HG02870 (cell line): Measurements from ENCODE around the gene TRIL.

Source experiments
- ATAC-seq: cut with Tn5 transposase; IDR thresholded peaks from one replicate; pipeline ENCODE4 v1.9.1; 2021; ENCODE audit warnings: mild to moderate bottlenecking, moderate library complexity; ENCODE audit not compliant: unreplicated experiment

Gene TRIL

GRCh38 chr7:28958235-28958979 lies at the start of gene TRIL:
TRIL (minus strand) TSS chr7:28958330; CDS start chr7:28958046, 284 bp downstream.
- ATAC-seq = no peak

GRCh38 chr7:29007127-29007526 lies 49.0 kb upstream of the TRIL start:
- ATAC-seq = no peak

- no peak for ATAC-seq
Observed at GRCh38 chr7:29005829-29006228, 47.7 kb upstream of the TRIL start.

DNA sequence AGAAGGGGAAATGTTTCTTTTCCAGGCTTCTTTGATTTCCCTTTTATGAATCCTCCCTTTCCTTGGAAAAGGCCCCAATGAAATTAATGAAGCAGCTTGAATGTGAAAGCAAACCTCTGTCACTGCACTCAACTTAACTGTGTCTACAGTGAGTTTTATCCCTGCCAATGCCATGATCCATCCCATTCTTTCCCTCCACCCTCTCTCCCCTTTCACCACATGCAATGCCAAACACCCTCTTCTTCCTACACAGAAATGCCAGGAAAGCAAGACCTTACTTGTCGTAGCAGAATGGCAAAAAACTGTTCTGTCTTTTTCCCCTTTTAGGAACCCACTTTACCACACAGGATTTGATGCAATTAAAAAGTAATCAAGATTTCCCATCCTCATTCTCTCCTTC lies 47.3 kb upstream of the TRIL start:
- ATAC-seq = no peak

- no peak for ATAC-seq
Observed at GRCh38 chr7:29003703-29004102, 45.6 kb upstream of the TRIL start.

DNA sequence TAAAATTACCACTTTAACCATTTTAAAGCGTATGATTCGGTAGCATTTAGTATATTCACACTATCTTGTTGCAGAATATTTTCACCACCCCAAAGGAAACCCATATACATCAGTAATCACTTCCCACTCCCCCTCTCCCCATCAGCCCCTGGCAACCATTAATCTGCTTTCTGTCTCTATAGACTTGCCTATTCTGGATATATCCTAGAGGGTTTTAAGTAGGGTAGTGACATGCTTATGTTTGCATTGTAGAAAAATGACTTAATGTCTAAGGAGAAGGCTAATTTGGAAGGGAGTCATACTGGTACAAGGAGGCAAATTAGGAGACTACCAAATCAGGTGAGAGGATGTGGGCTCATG lies 42.6 kb upstream of the TRIL start:
- ATAC-seq = no peak

- no peak for ATAC-seq
Observed at GRCh38 chr7:28999895-29000716, 42.0 kb upstream of the TRIL start.

DNA sequence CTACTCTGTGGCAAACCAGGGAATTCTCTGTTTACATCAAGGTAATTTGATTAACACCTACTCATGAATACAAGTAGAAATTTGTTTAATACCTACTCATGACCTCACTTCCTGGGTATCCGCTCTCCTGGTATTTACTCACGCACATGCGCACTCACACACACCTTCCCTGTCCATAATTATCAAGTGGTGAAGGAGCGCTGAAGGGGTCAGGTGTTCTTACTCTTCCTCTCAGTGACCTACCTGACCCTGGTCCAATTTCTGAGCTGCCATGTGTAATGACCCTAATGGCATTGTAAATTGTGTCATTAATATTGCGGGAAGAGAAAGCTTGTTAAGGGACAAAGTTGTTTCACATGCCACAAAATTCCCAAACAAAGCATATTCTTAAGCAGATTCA lies 41.3 kb upstream of the TRIL start:
- ATAC-seq = no peak

DNA sequence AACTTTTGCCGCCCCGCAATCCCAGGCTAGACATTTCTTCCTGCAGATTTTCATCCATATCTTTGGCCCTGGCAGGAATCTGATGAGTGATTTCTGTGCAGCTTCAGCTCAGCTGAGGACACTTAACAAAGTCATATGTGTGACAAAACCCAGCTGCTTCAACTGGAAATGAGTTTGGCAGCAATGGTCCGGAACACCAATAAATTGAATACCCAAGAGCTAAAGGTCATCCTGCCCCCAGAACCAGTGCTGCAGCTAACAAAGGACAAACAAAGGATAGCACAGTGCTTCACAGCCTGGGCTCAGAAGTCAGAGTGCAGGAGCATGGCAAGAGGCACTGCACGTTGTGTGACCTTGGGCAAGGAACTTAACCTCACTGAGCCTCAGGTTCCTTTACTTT lies 40.0 kb upstream of the TRIL start:
- ATAC-seq = no peak

DNA sequence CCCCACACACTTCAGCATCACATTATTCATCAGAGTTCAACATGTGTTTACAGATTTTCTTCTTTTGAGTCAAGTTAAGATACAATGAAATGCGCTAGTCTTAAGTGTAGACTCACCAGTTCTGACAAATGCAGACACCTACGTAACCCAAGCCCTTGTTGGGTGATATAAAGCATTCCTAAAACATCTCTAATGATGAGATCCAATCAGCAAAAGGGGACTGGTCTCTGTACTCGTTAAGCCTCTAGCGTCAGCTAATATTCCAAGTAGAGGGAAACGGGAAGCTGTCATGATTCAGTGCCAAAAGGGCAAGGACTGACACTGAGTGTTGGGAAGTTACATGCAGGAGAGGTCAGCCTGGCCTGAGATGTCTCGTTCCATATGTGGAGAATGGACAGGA lies 38.7 kb upstream of the TRIL start:
- no peak for ATAC-seq

DNA sequence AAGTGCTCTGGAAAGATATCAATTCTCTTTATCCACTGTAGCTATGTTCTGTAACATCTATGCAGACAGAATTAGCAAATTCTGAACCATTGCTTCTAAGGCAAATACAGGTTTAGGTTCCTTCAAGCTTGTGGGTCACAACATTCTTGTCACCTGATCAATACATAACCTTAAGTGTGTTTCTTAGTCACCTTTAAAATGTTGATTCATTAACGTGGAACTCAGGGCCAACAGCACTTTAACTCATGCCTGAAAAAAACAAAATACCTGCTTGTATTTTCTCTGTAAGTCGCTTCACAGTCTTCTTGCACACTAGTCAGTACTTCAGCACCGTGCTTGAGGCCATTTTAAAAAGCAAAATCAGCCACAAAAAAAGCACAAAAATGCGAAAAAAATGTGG lies 35.2 kb upstream of the TRIL start:
- no peak for ATAC-seq

DNA sequence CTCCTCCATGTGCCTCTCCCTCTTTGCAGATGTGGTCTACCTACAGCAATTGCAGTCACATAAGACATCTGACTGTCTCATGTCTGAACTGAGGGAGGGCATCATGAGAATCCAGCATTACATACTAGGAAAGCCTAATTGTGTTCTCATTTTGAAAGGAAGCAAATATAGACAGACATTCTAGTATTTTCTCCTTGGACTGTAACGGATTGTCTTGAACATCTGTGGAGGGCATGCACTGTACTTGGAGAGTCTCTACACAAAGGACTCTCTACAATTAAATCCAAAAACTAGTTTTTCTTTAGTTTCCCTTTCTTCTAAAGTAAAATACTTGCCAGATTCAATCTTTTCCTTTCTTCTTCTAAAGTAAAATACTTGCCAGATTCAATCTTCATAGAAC lies 34.7 kb upstream of the TRIL start:
- no peak for ATAC-seq

GRCh38 chr7:28990200-28990960 lies 32.2 kb upstream of the TRIL start:
- no peak for ATAC-seq

GRCh38 chr7:28989211-28989980 lies 31.3 kb upstream of the TRIL start:
- no peak for ATAC-seq

GRCh38 chr7:28988810-28989209 lies 30.7 kb upstream of the TRIL start:
- ATAC-seq = no peak

- no peak for ATAC-seq
Observed at GRCh38 chr7:28988091-28988490, 30.0 kb upstream of the TRIL start.

DNA sequence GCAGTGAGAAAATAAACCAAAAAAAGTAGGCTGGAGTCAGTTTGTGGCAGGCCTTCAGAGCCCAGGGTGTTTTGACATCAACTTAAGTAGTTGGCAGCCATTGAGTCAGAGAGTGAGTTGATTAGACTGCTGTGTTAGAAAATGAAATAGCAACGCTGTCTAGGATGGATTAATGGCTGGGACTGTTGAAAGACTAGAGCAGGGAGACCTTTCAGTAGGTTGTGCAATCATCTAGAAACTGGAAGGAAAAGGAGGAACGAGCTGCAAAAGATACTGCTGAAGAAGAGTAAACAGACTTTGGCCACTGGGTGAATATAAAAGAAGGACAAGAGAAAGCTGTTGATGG lies 28.6 kb upstream of the TRIL start:
- no peak for ATAC-seq

GRCh38 chr7:28986028-28986764 lies 28.1 kb upstream of the TRIL start:
- ATAC-seq = no peak

- ATAC-seq = no peak
Observed at GRCh38 chr7:28984631-28985030, 26.5 kb upstream of the TRIL start.

- no peak for ATAC-seq
Observed at GRCh38 chr7:28984217-28984616, 26.1 kb upstream of the TRIL start.
